GM21367 (cell line): ENCODE data around the gene CIP2A.
"Not testable (repeated sequence)": the region's sequence is repeated elsewhere in the genome, so short reads cannot be mapped to it uniquely, and the experiment has no call there.

Experiments used
- ATAC-seq: cut with Tn5 transposase; IDR thresholded peaks from one replicate; pipeline ENCODE4 v1.9.1; 2021; ENCODE audit not compliant: unreplicated experiment

Gene CIP2A

DNA sequence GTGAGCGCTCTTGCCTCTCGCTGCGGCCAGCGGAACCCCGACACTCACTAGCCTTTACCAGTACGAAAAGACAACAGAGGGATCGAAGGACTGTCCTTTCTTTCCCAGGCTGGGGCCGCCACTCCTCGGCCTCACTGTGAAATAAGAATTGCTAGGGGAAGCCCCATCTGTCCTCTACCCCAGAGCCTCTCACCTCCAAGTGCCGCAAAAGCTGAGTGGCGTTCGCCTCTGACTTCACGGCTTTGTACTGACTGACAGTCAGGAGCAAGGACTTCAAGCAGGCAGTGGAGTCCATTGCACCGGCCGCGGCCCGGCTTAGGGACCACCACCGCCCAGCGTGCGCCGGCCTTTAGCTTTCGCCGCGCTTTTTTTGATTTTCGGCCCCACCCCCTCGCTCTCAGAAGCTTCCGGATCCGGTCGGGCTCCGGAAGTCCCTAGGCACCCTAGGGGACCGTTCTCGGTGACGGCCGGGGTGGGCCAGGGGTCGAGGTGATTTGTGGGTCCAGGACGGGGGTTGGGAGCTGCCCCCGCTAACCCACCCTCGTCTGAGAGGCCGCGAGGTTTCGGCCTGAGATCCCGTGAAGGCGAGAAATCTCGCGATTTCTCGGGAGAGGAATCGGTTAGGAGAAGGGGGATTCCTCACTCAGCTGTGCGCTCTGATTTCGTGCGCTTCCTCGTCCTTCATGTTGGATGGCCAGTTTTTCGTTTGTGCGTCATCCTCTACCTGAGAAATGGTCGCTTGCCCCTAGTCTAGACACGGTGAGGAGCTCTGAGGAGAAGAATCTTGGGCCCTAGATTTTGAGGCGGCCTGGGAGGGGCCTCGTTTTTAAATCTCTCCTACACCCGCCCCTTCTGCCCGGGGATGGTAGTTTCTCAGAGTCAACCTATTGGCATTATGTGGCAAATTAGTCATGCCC lies at the start of gene CIP2A, which contains the start of gene DZIP3:
TSS of gene CIP2A (minus strand) at position 358 of the 917 bp plus-strand sequence. CDS start at position 295, 63 bp downstream.
TSS of gene DZIP3 (plus strand) at position 642 of the 917 bp plus-strand sequence. CDS start 15,685 bp downstream, outside the sequence.
- peak; percentile 88 for ATAC-seq

DNA sequence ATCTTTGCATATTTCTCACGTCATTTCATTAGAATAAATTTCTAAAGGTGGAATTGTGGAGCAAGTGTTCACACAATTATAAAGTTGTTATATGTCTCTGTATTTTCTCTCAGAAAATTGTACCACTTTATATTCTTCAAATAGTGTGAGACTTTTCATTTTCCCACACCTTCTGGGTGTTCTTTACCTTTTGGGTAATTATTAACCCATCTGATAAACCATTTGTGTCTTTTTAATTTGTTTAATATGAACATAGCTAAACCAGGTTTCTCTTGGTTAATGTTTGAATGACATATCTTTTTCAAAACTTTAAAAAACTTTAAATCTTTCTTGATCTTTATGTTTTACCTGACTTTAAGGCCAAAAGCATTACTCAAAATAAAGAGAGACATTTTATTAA lies 40.7 kb upstream of the CIP2A start:
- ATAC-seq: no peak

DNA sequence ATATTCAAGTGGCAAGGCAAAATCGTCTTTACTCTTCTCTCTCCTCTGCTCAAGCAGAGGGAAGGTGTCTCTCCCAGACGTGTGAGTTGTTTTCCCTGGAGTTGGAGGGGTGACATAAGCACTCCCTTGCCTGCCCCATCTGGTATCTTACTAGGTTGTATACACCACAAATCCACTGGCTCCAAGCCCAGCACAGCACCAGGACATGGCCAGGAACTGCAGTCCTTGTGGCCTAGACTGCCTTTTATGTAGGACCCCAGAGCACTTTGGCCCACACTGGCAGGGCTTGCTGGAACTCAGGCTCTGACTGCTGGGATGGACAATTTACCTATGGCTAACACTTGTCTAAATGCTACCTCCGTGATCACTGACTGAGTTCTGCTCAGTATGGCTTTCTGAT lies 34.3 kb upstream of the CIP2A start:
- ATAC-seq: no peak

DNA sequence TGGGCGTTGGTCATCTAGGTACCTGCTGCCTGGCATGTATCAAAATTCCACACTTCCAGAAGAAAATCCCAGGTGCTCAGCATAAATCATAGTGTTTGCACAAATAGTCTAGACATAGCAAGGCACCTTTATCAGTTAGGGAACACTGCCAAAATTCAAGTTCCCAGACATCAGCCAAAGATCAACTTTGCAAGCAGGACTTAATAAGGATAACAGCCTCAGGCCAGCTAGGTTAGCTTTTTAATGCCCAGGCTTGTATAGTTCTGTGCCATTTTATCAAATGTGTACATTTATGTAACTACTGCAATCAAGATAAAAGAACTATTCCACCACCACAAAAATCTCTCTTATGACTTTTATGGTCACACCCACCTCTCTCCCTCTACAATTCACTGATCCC lies 31.0 kb upstream of the CIP2A start:
- ATAC-seq: no peak

DNA sequence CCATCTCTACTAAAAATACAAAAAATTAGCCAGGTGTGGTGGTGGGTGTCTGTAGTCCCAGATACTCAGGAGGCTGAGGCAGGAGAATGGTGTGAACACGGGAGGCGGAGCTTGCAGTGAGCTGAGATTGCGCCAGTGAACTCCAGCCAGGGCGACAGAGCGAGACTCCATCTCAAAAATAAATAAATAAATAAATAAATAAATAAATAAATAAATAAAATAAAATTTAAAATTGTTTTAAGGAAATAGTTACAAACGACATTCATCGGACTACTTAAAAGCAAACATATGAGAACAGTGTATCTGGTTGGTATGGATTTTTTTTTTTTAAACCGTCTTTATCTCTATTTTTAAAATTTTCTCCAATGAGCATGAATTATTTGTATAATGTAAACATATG lies 26.9 kb upstream of the CIP2A start:
- ATAC-seq: not testable (repeated sequence)

DNA sequence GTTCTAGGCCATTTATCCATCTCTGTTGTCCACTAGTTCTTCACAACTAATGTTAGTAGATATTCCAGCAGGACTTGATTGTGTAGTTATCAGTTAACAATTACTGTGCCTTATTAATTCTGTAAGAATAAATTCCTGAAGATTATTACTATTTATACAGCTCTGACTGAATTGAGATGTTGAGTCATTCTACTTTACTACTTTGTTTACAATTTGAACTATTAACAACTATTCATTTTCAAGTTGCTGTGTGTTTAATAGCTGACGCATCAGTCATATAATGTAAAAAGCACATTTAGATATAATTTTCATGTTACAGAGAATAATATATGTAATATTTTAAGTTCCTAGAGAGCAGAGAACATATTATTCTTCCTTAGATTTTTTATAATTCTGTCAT lies 21.4 kb upstream of the CIP2A start:
- no peak for ATAC-seq

DNA sequence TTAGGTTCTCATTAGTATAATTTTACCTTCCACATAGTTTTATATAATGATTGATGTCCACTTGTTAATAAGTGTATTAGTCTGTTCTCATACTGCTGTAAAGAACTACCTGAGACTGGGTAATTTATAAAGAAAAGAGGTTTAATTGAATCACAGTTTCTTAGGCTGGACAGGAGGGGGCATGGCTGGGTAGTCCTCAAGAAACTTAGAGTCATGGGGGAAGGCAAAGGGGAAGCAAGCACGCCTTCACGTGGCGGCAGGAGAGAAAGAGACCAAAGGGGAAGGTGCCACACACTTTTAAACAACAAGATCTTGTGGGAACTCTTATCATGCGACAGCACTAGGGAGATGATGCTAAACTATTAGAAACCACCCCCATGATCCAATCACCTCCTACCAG lies 19.5 kb upstream of the CIP2A start:
- ATAC-seq: no peak

DNA sequence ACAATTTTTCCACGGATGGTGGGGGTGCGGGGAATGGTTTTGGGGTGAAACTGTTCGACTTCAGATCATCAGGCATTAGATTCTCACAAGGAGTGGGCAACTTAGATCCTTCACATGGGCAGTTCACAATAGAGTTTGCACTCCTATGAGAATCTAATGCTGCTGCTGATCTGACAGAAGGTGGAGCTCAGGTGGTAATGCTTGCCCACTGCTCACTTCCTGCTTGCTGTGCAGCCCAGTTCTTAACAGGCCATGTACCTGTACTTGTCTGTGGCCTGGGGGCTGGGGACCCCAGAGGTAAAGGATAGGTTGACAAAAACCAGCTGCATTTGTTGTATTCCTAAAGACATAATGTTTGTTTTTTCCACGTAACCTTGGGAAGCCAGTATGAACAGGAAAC lies 16.3 kb upstream of the CIP2A start:
- no peak for ATAC-seq

DNA sequence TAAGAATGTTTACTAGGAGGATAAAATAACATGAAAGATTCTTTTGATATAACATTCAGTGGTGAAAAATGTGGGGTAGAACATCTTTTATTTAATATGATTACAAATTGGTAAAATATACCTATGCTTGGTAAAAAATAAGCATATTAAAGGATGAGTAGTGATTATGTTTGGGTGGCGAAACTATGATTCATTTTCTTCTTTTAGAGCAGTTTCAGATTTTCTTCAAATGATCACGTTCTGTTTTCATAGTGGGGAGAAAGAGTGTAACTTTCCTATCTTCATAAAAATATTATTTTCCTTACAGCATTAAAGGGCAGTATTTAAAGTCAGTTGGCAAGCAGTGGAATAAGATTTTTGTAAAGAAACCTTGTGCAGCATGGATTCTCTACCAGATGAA lies 15.8 kb upstream of the CIP2A start:
- ATAC-seq: no peak

DNA sequence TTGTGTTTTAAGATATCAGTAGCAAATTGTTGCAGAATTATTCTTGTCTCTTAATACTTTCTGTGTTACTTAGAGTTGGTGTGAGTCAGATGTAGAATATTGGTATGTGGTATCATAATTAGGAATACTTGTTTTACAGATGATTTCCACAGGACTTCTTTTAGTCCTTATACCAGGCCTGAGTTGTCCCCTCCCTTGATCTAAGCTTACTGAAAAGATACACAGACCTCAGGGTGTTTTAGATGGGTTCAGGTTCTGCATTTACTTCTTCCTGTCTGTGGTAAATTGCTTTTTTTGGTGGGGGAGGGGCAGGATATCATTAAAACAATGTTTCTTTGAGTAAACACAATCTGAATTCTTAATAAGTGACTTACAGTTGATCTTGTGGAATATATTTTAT lies 14.5 kb upstream of the CIP2A start:
- no peak for ATAC-seq

DNA sequence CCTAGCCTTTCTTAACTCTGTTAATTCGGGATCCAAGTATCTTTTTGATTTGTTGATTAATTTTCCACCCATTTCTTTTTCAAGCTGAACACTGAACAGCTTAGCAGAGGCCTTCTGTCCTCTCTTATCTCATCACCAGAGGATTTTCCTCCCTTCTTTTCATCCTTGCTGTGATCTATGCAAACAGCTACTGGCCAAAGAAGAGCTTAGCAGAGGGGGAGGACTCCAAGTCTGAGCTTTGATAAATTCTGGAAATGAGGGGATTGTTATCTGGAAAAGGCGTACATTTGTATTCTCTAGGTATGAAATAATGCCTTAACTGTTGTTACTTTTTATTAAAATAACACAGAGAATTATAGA lies 13.7 kb upstream of the CIP2A start:
- no peak for ATAC-seq

DNA sequence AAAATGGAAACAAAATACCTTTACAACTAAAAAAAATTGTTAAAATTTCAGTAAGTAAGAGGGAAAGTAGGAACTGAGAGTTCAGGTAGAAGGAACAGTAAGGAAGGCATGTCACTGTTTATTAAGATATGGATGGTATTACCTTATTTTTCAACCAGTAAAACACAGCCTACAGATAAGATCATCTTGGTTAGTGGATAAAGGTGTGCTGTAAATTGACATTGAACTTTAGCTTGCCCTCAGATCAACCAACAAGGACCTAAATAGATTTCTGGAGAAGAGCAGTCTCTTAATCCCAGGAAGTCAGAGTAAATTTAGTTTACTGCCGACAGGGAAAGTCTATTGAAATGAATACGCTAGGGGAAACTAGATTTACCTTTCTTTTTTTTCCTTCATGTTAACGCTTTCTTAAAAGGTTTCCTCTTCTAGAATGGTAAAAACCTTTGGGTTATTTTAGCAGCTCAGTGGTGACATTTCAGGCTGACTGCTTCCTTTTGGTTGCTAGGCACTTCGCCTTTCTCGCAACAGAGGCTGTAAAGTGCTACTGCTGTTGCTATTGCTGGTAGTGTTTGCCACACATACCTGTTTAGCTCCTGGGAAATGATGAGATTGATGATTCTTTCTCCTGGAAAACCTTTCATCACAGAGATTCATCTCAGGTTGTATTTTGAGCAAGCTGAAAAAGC lies 13.2 kb upstream of the CIP2A start:
- peak; percentile 74 for ATAC-seq

DNA sequence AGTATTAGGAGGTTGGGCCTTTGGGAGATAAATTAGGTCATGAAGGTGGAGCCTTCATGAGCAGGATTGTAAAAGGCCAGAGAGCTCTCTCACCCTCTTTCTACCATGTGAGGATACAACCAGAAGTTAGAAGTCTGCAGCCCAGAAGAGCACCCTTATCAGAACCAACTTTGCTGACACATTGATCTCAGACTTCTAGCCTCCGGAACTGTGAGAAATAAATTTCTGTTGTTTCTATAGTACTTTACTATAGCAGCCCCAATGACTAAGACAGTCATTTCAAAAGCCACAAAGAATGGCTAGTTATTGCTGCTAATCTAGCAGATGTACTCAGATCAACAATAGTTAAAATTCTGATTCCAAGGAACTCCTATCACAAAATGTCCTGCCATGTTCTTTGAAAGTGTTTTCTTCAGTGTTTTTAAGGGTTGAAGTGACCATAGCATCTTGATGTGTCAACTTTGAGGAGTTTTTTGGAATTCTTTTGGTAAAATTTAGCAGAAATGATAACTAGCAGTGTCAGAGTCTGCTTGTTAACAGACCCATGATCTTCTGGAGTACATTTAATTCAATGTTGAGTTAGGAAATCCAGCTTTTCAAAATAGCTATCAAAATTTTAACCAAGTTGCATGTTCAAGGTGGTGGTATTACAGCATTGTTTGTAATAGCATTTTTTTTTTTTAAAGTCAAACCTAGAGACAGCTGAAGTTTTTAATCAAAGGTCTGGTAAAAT lies 10.6 kb upstream of the CIP2A start:
- no peak for ATAC-seq

DNA sequence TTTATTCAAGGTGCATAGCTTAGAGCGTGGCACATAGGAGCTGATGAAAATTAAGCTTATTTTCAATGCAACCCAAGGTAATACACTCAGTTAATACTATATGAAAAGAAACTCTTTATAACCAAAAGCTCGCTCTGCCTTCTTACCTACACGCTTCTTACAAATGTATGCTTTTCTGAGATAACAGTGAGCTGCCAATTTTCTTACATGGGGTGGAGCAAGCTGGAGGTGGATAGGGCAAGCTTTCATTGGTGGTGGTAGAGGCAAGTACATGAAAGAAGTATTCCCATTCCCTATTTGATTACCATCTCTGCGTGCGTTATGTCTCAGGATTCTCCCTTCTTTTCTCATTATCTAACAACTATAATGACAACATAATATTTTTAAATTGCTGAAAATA lies 9.1 kb upstream of the CIP2A start:
- ATAC-seq: no peak

DNA sequence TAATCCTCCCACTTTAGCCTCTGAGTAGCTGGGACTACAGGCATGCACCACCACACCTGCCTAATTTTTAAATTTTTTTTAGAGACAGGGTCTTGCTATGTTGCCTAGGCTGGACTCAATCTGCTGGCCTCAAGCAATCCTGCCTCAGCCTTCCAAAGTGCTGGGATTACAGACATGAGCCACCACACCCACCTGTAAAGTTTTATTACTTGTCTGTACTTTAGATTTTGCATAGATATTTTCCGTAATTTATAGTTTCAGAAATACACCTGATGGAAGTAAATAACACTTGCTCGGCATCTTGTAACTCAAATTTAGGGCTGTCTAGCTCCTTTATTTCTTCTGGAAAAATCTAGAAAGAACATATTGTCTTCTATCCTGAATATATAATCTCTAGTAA lies 6.1 kb upstream of the CIP2A start:
- ATAC-seq: no peak

DNA sequence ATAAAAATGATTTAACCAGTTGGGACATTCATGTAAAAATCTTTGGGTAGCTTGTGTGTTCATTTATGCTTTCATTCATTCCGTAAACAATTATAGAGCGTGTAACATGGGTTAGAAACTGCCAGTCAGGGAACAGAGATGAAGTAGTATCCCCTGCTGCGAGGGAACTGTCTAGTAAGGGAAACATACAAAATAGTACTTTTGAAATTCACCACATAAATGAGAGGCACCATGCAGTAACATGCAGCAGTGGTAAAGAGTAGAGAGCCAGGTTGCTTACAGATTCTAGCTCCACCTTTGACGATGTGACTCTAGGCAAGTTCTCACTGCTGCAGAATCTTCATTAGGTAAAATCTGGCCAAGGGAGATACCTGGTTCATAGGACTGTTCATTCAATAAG lies 1.2 kb upstream of the CIP2A start:
- ATAC-seq: no peak

DNA sequence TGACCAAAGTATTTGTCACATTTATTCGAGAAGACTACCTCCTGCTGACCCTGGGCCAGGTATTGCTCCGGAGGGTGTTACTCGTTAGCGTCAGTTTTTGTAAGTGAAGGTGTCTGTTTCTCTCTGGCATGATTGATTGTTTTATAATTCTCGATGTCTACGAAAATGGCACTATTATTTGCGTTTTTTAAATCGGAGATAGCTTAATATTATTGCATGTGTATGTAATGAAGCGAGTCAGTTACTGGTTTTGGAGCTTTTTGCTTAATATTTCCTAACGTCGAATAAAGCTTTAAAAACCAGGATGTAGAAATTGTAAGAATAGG lies 723 bp upstream of the CIP2A start:
- ATAC-seq: no peak

DNA sequence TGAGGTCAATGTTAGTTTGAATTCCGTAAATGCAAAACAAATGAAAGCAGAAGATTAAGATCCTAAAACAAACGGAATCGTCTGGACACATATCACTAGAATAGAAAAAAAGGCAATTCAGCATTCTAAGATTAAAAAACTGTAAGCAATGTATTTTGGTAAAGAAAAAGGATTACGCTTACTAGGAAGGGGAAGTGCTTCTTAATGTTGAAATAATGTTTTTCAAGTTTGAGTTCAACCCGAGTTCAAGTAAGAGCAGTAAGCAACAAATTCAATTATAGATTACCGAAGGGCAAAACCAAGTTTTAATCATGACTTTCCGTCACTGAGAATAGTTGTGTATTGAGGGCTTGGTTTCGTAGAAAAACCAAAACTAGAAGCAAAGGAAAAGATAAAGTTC lies 637 bp downstream of the CIP2A start:
- no peak for ATAC-seq

DNA sequence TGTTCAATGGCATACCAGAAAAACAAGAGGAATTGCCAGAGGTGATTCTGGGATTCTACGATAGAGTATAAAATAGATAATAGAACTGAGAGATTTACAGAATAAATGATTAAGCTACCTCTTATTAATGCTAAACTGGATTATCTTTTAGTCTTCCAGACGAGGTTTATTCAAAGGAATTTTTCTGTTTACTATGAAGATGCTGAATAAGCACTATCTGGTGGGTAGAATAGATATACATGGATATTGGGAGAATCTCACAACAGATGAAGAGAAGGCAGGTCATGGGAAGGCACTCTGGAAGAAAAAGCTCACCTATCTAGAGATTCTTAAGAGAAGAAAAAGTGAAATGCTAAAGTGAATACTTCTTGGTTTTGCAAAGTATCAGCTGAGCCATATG lies 11.2 kb downstream of the CIP2A start:
- ATAC-seq: no peak

DNA sequence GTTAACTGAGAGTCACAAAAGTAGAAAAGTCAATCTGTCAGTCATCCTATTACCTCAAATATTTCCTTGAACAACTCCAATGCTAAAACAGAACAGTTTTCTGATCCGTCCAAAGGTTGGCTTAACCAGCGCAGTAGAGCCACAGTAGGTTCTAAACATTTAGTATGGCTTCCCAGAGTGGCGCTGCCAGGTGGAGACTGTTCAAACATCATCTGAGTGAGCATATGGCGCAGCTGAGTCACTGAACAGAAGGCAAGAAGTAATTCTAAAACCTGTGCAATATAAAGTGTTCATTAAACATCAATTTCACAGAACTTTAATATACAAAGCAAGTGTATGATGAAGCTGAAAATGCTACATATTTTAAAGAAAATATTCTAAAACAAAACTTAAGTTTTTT lies 19.9 kb downstream of the CIP2A start:
- no peak for ATAC-seq

DNA sequence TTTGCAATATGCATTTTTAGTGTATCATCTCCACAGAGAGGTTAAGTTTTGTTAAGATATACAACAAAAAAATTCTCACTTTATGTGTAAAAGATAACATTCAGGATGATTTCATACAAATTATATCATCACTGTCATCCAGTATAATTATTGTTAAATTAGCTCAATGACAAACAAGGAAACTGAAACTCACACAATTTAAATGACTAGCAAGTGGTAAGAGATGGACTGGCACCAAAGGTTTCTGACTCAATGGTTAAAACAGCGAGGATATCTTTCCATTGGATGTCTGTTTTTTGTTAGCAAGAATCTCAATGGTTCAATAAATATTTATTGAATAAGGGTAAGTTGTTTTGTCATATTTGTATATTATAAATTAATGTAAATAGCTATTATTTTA lies 22.6 kb downstream of the CIP2A start:
- ATAC-seq: no peak

DNA sequence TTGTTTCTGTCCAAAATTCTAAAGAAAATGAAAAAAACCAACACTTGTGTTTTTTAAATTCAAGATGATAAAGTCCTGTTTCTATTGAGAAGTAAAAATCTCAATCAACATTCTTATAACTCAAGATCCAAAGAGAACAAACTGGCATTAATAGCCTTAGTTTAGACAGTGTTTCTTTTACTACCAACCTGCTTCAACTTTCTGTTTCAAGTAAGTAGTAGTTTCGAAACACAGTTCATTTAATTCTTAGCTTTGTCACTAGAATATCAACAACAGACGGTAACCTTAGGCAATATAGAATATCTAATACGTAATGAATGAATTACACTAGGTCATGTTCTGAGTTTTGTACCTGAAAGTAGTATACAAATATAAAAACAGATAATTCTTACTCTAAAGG lies 23.7 kb downstream of the CIP2A start:
- ATAC-seq: no peak
